Right lobe of liver (tissue), 6 donors: Measurements from ENCODE around the gene S100G. TPM values are rescaled to one million over a fixed set of nuclear protein-coding genes. Genes with fewer than 3 reads are reported as not detected.
"Not testable (repeated sequence)": the region's sequence is repeated elsewhere in the genome, so short reads cannot be mapped to it uniquely, and the experiment has no call there.

Experiments used
- ATAC-seq, 4 donors: fragments of 200-7000 bp; cut with Tn5 transposase; one replicate each; pipeline ENCODE4 v1.9.1; 2020; ENCODE audit warnings: mild to moderate bottlenecking in 4 of 4, moderate library complexity in 4 of 4
- DNase-seq, 3 donors: peaks; one replicate each; pipeline ENCODE4 v3.0.0-alpha.2; 2020
- H3K27ac ChIP-seq, 3 donors: fragments of 200-600 bp; one replicate each; pipeline ENCODE4 v1.8.0; 2022
- H3K27me3 ChIP-seq, 2 donors: fragments of 200-600 bp; one replicate each; pipeline ENCODE4 v1.8.0; 2022
- H3K36me3 ChIP-seq, 4 donors: fragments of 200-600 bp; sonication (generic) in 1 of 4; one replicate each; pipeline versions ENCODE4 v1.5.1 to v1.8.0; 2017 to 2022; ENCODE audit warnings: control low read depth in 1 of 4
- H3K4me1 ChIP-seq, 4 donors: fragments of 200-600 bp; sonication (generic) in 1 of 4; one replicate each; pipeline versions ENCODE4 v1.5.1 to v1.8.0; 2017 to 2022; ENCODE audit warnings: control low read depth in 1 of 4
- H3K4me3 ChIP-seq, 3 donors: fragments of 200-600 bp; one replicate each; pipeline ENCODE4 v1.8.0; 2022
- H3K9me3 ChIP-seq, 4 donors: fragments of 200-600 bp; sonication (generic) in 1 of 4; one replicate each; pipeline versions ENCODE4 v1.5.1 to v1.8.0; 2017 to 2022; ENCODE audit warnings: control low read depth in 1 of 4
- POLR2A ChIP-seq: fragments of 450-650 bp; IDR thresholded peaks from one replicate; pipeline ENCODE4 v1.6.1; 2017; ENCODE audit warnings: antibody characterized with exemption, mild to moderate bottlenecking
- WGBS: methylation state at CpG from one replicate; pipeline ENCODE4 v1.1.6; 2018; ENCODE audit warnings: low coverage, low lambda C conversion rate; ENCODE audit not compliant: insufficient coverage; ENCODE audit errors: missing lambda C conversion rate; 5-methylcytosine and 5-hydroxymethylcytosine counted together
- intact Hi-C, 2 donors: fragments of 100-400 bp; cut with DNase I; formaldehyde crosslinking; loops; one replicate each; pipeline versions ENCODE4 v1.11.2 to v1.14.1; 2022
- total RNA-seq, 6 experiments: library from RNA; depleted of rRNA in 2 of 6; stranded (reverse); fragments of >200 nt in 2 of 6; fragmentation: NEBNext Ultra II Directional in 3 of 6; extraction: Animal tissue kit (Norgen Biotek cat#: 25700) in 3 of 6; gene quantifications; one replicate each; pipeline versions ENCODE4 v1.1.0 to v1.2.4, GENCODE V29; 2016 to 2023
- TF ChIP-seq, protein P1 (sequence below), 4 donors: fragments of 200-600 bp in 3 of 4; fragments of 450-650 bp in 1 of 4; IDR thresholded peaks; one replicate each; pipeline versions ENCODE4 v1.5.1 to v1.8.0; 2016 to 2022; ENCODE audit warnings: antibody characterized with exemption in 4 of 4, mild to moderate bottlenecking in 2 of 4
- donor health status: DM: no; HTN: yes; CAD: no.
- donor health status: DM: no; HTN: no; CAD: no.
- donor health status: DM: no; HTN: no; CAD: no.
- donor health status: DM: no; HTN: yes; CAD: no.
- donor health status: DM: no; HTN: yes; CAD: no.

Gene S100G
- total RNA-seq, 6 experiments from 2014 or later = not detected

DNA sequence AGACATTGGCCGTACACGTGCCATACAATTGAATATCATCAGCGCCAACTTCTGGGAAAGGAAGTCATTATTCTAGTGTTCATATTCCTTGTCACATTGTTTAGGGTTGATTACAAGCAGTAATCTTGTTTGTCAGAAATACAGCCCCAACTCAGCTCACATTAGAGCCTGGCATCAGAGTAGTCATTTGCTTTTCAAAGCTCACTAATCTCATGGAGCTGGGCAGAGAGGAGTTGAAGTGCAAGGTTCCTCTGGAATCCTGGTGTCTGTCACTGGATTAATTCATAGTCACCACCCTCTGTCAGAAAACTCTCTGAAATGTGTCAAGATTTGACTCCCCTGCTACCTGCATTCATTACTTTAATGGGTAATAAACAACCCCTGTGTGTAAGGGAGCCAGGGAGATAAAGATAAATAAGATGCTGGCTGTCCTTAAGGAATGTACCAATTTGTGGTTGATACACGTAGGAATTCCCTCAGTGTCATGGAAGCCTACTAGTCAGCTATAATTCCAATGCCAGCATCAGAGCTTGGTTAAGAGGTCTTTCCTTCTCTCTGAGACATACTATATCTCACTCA is 43.7 kb upstream of the S100G start:
- Histone ChIP-seq H3K36me3 (no peaks in the 10 kb centered on the region), H3K4me3 (no peak overlapping the region), H3K9me3 (no peaks in the 10 kb centered on the region), H3K27me3 (no peaks in the 10 kb centered on the region), H3K4me1 (peaks cover 0 to 13% (median 3%) of the 10 kb centered on the region in 4 donors), H3K27ac (no peak overlapping the region)
- intact Hi-C loops = no loop called here
- WGBS = 62% methylated on average over 2 of the region's 4 CpGs
- DNase-seq (no peak), ATAC-seq (no peak)
- TF ChIP-seq POLR2A = no peak
- TF ChIP-seq, protein P1, sequence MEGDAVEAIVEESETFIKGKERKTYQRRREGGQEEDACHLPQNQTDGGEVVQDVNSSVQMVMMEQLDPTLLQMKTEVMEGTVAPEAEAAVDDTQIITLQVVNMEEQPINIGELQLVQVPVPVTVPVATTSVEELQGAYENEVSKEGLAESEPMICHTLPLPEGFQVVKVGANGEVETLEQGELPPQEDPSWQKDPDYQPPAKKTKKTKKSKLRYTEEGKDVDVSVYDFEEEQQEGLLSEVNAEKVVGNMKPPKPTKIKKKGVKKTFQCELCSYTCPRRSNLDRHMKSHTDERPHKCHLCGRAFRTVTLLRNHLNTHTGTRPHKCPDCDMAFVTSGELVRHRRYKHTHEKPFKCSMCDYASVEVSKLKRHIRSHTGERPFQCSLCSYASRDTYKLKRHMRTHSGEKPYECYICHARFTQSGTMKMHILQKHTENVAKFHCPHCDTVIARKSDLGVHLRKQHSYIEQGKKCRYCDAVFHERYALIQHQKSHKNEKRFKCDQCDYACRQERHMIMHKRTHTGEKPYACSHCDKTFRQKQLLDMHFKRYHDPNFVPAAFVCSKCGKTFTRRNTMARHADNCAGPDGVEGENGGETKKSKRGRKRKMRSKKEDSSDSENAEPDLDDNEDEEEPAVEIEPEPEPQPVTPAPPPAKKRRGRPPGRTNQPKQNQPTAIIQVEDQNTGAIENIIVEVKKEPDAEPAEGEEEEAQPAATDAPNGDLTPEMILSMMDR (IDR thresholded peaks at IDR 0.05) = no peak

DNA sequence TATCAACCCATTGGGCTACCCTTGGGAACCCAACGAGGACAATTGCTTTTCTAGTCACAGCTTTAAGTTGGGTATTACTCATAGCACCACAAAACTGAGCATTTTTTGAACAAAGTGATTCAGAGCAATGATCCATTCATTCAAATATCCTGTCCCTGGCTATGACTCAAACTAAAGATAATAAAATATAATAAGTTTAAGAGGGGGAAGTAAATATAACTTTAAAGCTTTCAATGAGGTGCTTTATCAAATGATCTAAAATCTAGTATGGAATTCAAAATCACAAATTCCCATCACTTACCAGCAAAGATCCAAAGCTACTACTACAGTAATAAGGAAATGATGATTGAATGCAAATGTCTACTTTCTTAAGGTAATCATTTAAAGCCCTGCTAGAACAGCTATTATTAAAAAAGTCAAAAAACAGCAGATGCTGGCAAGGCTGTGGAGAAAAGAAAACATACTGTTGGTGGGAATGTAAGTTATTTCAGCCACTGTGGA is 39.8 kb upstream of the S100G start:
- intact Hi-C loops = no loop called here
- Histone ChIP-seq H3K36me3 (no peaks in the 10 kb centered on the region), H3K4me3 (no peak overlapping the region), H3K27me3 (no peaks in the 10 kb centered on the region), H3K27ac (no peak overlapping the region), H3K4me1 (peaks cover 0 to under 1% (median 0%) of the 10 kb centered on the region in 4 donors), H3K9me3 (no peaks in the 10 kb centered on the region)
- DNase-seq (no peak), ATAC-seq (no peak)
- no peak for TF ChIP-seq POLR2A
- TF ChIP-seq, protein P1 (IDR thresholded peaks at IDR 0.05) = no peak
- 75% methylated on average over 1 of the region's 1 CpG for WGBS

DNA sequence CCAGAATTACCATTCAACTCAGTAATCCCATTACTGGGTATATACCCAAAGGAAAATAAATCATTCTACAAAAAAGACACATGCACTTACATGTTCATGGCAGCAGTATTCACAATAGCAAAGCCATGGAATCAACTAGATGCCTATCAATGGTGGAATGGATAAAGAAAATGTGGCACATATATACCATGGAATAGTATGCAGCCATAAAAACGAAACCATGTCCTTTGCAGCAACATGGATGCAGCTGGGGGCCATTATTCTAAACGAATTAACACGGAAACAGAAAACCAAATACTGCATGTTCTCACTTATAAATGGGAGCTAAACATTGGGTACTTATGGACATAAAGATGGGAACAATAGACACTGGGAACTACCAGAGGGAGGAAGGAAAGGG is 39.3 kb upstream of the S100G start:
- H3K4me3 ChIP-seq, H3K27ac ChIP-seq, H3K27me3 ChIP-seq, ATAC-seq, H3K4me1 ChIP-seq, H3K36me3 ChIP-seq, H3K9me3 ChIP-seq, DNase-seq, intact Hi-C loops: not testable (repeated sequence)
- WGBS = 62% methylated on average over 3 of the region's 3 CpGs

DNA sequence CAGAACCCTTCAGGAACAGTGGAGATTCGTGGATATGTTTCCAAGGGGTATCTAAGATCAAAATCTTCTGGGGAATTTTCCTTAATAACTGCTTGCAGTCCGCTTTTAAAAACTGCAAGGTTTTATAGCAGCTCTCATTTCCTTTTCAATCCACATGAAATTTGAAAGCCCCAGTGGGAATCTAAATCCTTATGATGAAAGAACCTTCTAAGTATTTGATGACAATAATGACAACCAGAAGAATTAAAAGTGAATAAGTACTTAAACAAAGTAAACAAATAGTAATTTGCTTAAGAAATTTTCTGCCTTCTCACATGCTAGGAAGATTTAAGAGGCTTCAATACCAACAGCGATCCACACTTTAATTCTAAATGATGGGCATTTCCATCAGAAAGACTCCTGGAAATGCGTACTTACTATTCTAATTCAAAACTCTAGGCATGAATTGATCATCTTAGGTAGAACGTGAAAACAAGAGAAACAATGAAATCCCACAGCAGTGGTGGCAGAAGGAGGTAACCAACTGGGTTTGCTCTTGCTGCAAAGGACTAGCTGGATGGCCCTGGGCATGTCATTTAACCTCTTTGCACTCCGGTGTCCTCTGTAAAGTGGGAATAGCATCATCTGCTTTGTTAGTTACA is 37.6 kb upstream of the S100G start:
- DNase-seq (no peak), ATAC-seq (no peak)
- H3K36me3 ChIP-seq = no peaks in the 10 kb centered on the region
- 49% methylated on average over 6 of the region's 6 CpGs for WGBS
- intact Hi-C loops = no loop called here
- H3K27ac ChIP-seq = no peak overlapping the region
- no peaks in the 10 kb centered on the region for H3K9me3 ChIP-seq
- no peaks in the 10 kb centered on the region for H3K27me3 ChIP-seq
- H3K4me3 ChIP-seq = no peak overlapping the region
- TF ChIP-seq, protein P1 (IDR thresholded peaks at IDR 0.05) = no peak
- no peak for TF ChIP-seq POLR2A
- H3K4me1 ChIP-seq = no peaks in the 10 kb centered on the region

DNA sequence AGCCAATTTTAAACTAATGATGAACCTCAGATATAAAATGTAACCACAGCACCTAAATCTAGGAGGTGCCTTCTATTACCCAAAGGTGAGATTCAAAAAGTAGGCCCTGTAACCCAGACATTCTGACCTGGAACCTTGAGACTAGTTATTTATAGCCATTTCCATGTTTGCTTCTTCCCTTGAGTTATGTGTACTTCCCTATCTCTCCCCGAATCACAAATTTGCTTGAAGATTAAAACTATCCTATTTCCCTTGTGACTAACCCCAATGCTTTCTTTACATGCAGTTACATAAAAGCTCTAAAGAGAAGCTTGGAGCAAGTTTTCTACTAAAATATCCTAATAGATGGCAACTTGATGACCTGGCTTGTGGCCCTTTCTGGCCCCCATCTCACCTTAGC is 32.6 kb upstream of the S100G start:
- ATAC-seq (no peak), DNase-seq (no peak)
- H3K36me3 ChIP-seq = no peaks in the 10 kb centered on the region
- no peak for TF ChIP-seq POLR2A
- TF ChIP-seq, protein P1 (IDR thresholded peaks at IDR 0.05) = no peak
- no peaks in the 10 kb centered on the region for H3K4me1 ChIP-seq
- no peak overlapping the region for H3K27ac ChIP-seq
- H3K4me3 ChIP-seq = no peak overlapping the region
- intact Hi-C loops = no loop called here
- 80% methylated on average over 1 of the region's 1 CpG for WGBS
- H3K9me3 ChIP-seq = no peaks in the 10 kb centered on the region
- H3K27me3 ChIP-seq = no peaks in the 10 kb centered on the region
